B cell (primary cell): ENCODE data around the gene ESCO1. TPM values are rescaled to one million over a fixed set of nuclear protein-coding genes. Genes with fewer than 3 reads are reported as not detected.
"Not testable (repeated sequence)": the region's sequence is repeated elsewhere in the genome, so short reads cannot be mapped to it uniquely, and the experiment has no call there.

ENCODE experiments used
- ATAC-seq: fragments of 200-7000 bp; cut with Tn5 transposase; one replicate; pipeline ENCODE4 v1.10.0; 2021; ENCODE audit warnings: low read depth, mild to moderate bottlenecking, moderate number of reproducible peaks, moderate library complexity
- CTCF ChIA-PET: fragments of 350-600 bp; sonication (Branson Sonifier 250); formaldehyde crosslinking; loops from one replicate; lab custom pipeline; 2021; ENCODE audit warnings: antibody characterized with exemption, inconsistent platforms; lab: Charles Lee
- POLR2A ChIA-PET: fragments of 350-600 bp; sonication (Branson Sonifier 250); formaldehyde crosslinking; loops from one replicate; lab custom pipeline; 2021; ENCODE audit warnings: antibody characterized with exemption; lab: Charles Lee
- DNase-seq: peaks from one replicate; pipeline ENCODE4 v3.0.0; 2013
- H2AFZ ChIP-seq: 2 replicates; pipeline ENCODE4 v1.6.1; 2012; ENCODE audit warnings: mild to moderate bottlenecking, low read depth, low read length; ENCODE audit not compliant: insufficient read depth, poor library complexity, severe bottlenecking
- H3K27ac ChIP-seq, 2 donors: 1 replicate in 1 of 2; 2 replicates in 1 of 2; pipeline ENCODE4 v1.5.1; 2012 to 2013; ENCODE audit warnings: low read length in 2 of 2, mild to moderate bottlenecking in 2 of 2, moderate library complexity in 1 of 2
- H3K27me3 ChIP-seq, 4 experiments: fragments of 200-600 bp in 1 of 4; sonication (generic) in 1 of 4; replicated peaks in 1 of 4; 1 replicate in 2 of 4; 2 replicates in 2 of 4; pipeline versions ENCODE4 v1.6.1 to v1.7.0; 2013 to 2016; ENCODE audit warnings: low read length in 3 of 4, mild to moderate bottlenecking in 2 of 4, mixed read lengths in 1 of 4, moderate library complexity in 1 of 4; ENCODE audit not compliant: insufficient read depth in 4 of 4, control insufficient read depth in 3 of 4; ENCODE audit errors: control extremely low read depth in 1 of 4
- H3K36me3 ChIP-seq, 2 experiments: replicated peaks in 1 of 2; 1 replicate in 1 of 2; 2 replicates in 1 of 2; pipeline versions ENCODE4 v1.6.1 to v1.7.1; 2013; ENCODE audit warnings: low read length in 1 of 2; ENCODE audit not compliant: insufficient read depth in 2 of 2, control insufficient read depth in 1 of 2; ENCODE audit errors: control extremely low read depth in 1 of 2, extremely low read depth in 1 of 2
- H3K4me1 ChIP-seq, 2 donors: fragments of 200-600 bp in 1 of 2; sonication (generic) in 1 of 2; 1 replicate in 1 of 2; 2 replicates in 1 of 2; pipeline versions ENCODE4 v1.5.1 to v1.6.1; 2013 to 2017; ENCODE audit warnings: low read length in 2 of 2; ENCODE audit not compliant: control insufficient read depth in 2 of 2, insufficient read depth in 2 of 2
- H3K4me2 ChIP-seq: replicated peaks from 2 replicates; pipeline ENCODE3; 2012; ENCODE audit warnings: mild to moderate bottlenecking, low read depth, low read length; ENCODE audit not compliant: poor library complexity, severe bottlenecking
- H3K4me3 ChIP-seq, 5 experiments: fragments of 200-600 bp in 1 of 5; sonication (generic) in 1 of 5; 1 replicate in 3 of 5; 2 replicates in 2 of 5; pipeline versions ENCODE4 v1.5.1 to v1.7.0; 2011 to 2016; ENCODE audit warnings: low read length in 4 of 5, mild to moderate bottlenecking in 4 of 5, low read depth in 2 of 5, control low read depth in 1 of 5, moderate library complexity in 1 of 5; ENCODE audit not compliant: insufficient read depth in 1 of 5; ENCODE audit errors: control extremely low read depth in 1 of 5, extremely low read depth in 1 of 5
- H3K79me2 ChIP-seq: fragments of 200-600 bp; sonication (generic); one replicate; pipeline ENCODE4 v1.6.0; 2016; ENCODE audit warnings: low read length; ENCODE audit not compliant: control insufficient read depth, insufficient read depth
- H3K9ac ChIP-seq: fragments of 200-600 bp; sonication (generic); 2 replicates; pipeline ENCODE4 v1.6.1; 2017; ENCODE audit warnings: mild to moderate bottlenecking, low read length, moderate library complexity
- H3K9me3 ChIP-seq, 3 donors: one replicate each; pipeline versions ENCODE4 v1.6.1 to v1.7.1; 2013; ENCODE audit warnings: low read length in 2 of 3; ENCODE audit not compliant: control insufficient read depth in 2 of 3, insufficient read depth in 1 of 3; ENCODE audit errors: control extremely low read depth in 1 of 3
- H4K20me1 ChIP-seq: 2 replicates; pipeline ENCODE4 v1.6.0; 2012; ENCODE audit warnings: mild to moderate bottlenecking, low read length; ENCODE audit not compliant: insufficient read depth, control insufficient read depth, poor library complexity, severe bottlenecking
- H3K27ac Mint-ChIP-seq: one replicate; pipeline ENCODE4 v1.8.0; 2021; ENCODE audit warnings: mixed read lengths
- H3K27me3 Mint-ChIP-seq: one replicate; pipeline ENCODE4 v1.8.0; 2021; ENCODE audit warnings: mixed read lengths
- H3K4me1 Mint-ChIP-seq: one replicate; pipeline ENCODE4 v1.8.0; 2021; ENCODE audit warnings: mixed read lengths
- H3K4me3 Mint-ChIP-seq: one replicate; pipeline ENCODE4 v1.8.0; 2021; ENCODE audit warnings: mixed read lengths
- H3K9me3 Mint-ChIP-seq: one replicate; pipeline ENCODE4 v1.8.0; 2022; ENCODE audit warnings: mixed read lengths; ENCODE audit not compliant: insufficient read depth
- CTCF ChIP-seq: fragments of 200-600 bp; IDR thresholded peaks from one replicate; pipeline ENCODE4 v1.8.0; 2022; ENCODE audit warnings: antibody characterized with exemption, mild to moderate bottlenecking
- EZH2 ChIP-seq: IDR thresholded peaks from 2 replicates; pipeline ENCODE4 v1.6.1; 2012; ENCODE audit warnings: borderline replicate concordance, low read depth, mild to moderate bottlenecking, moderate library complexity, low read length; ENCODE audit not compliant: insufficient read depth, poor library complexity, severe bottlenecking
- WGBS: methylation state at CpG from one replicate; pipeline ENCODE4 v1.1.5; 2013; ENCODE audit warnings: missing lambda C conversion rate; ENCODE audit not compliant: insufficient coverage; 5-methylcytosine and 5-hydroxymethylcytosine counted together
- intact Hi-C: fragments of 100-400 bp; cut with micrococcal nuclease; formaldehyde crosslinking; loops from one replicate; pipeline ENCODE4 v1.10.0; 2022
- polyA plus RNA-seq: library from polyadenylated mRNA; depleted of rRNA; stranded (reverse); fragments of >200 nt; gene quantifications from 2 replicates; pipeline ENCODE4 v1.2.3, GENCODE V29; 2012
- total RNA-seq, 2 donors: library from RNA; stranded (reverse); fragments of 120-200 nt in 1 of 2; gene quantifications; 1 replicate in 1 of 2; 2 replicates in 1 of 2; pipeline versions ENCODE4 v1.2.3 to v1.2.4, GENCODE V29; 2013 to 2022

The ESCO1 gene
- total and polyA plus RNA-seq, 2 donors (not counting 1 experiment from before 2014, with no cell fraction given), result 8.5 to 30.0 TPM

GRCh38 chr18:21593540-21594257, 6.8 kb downstream of the ESCO1 start:
- no peaks in the 10 kb centered on the region for H3K27me3 ChIP-seq
- intact Hi-C loops, result no loop called here
- H3K36me3 ChIP-seq, result peaks cover 5 to 6% of the 10 kb centered on the region in 2 experiments
- H3K4me3 ChIP-seq, result no peak overlapping the region
- peaks cover 0 to 1% (median 0%) of the 10 kb centered on the region in 3 donors for H3K9me3 ChIP-seq
- no peak for ATAC-seq
- TF ChIP-seq CTCF (no peak), EZH2 (no peak)
- Mint-ChIP-seq H3K4me3 (no peak overlapping the region), H3K9me3 (no peaks in the 10 kb centered on the region), H3K4me1 (peaks cover 21% of the 10 kb centered on the region), H3K27ac (no peak overlapping the region), H3K27me3 (no peaks in the 10 kb centered on the region)
- H3K9ac ChIP-seq, result no peak overlapping the region
- H3K79me2 ChIP-seq, result peaks cover 78% of the 10 kb centered on the region
- H2AFZ ChIP-seq, result no peak overlapping the region
- no peak overlapping the region for H3K4me2 ChIP-seq
- ChIA-PET CTCF (interaction anchor here (1.4 kb wide), 1 partner anchor 15 kb away, joined by 3 read pairs; no protein-coding TSS in a partner anchor), POLR2A (no interaction called here)
- 100% methylated on average over 1 of the region's 7 CpGs for WGBS
- peaks cover 3 to 8% of the 10 kb centered on the region in 2 donors for H3K4me1 ChIP-seq
- peak; percentile 9 for DNase-seq
- no peak overlapping the region for H3K27ac ChIP-seq
- H4K20me1 ChIP-seq, result peaks cover 56% of the 10 kb centered on the region

GRCh38 chr18:21592361-21592760, 8.1 kb downstream of the ESCO1 start:
- peaks cover 79% of the 10 kb centered on the region for H3K79me2 ChIP-seq
- H3K4me1 Mint-ChIP-seq, result peaks cover 15% of the 10 kb centered on the region
- intact Hi-C loops, H3K36me3 ChIP-seq, H3K9ac ChIP-seq, H3K4me3 Mint-ChIP-seq, H2AFZ ChIP-seq, H3K4me1 ChIP-seq, H3K27ac ChIP-seq, H3K4me3 ChIP-seq, ATAC-seq, DNase-seq, H3K27me3 ChIP-seq, H3K27me3 Mint-ChIP-seq, CTCF ChIA-PET, POLR2A ChIA-PET, H3K27ac Mint-ChIP-seq, H3K9me3 ChIP-seq, H3K9me3 Mint-ChIP-seq, H3K4me2 ChIP-seq: not testable (repeated sequence)
- H4K20me1 ChIP-seq, result peaks cover 64% of the 10 kb centered on the region
- no CpG with 5 or more reads among the region's 33 CpGs for WGBS
